ENCODE measurements around the gene TTLL12. TPM values are rescaled to one million over a fixed set of nuclear protein-coding genes. Genes with fewer than 3 reads are reported as not detected.

The TTLL12 gene
- polyA plus RNA-seq, 1 donor from 2014 or later, result 20.0 TPM

GRCh38 chr22:43163241-43163795 lies 23.6 kb downstream of the TTLL12 start:
- H3K27ac Mint-ChIP-seq, result peak overlapping the region in 2 of 3 donors; percentile 12 to 94

GRCh38 chr22:43162412-43163150 lies 24.4 kb downstream of the TTLL12 start:
- H3K27ac Mint-ChIP-seq, result no peak overlapping the region
- H3K36me3 Mint-ChIP-seq, result peaks cover 3% of the 10 kb centered on the region
- H3K4me3 Mint-ChIP-seq, result no peak overlapping the region
- peaks cover 10 to 12% (median 12%) of the 10 kb centered on the region in 3 donors for H3K4me1 Mint-ChIP-seq
- H3K27me3 Mint-ChIP-seq, result peaks cover 5% of the 10 kb centered on the region
- H3K9me3 Mint-ChIP-seq, result no peaks in the 10 kb centered on the region

More at GRCh38 chr22:43163241-43163795, 23.6 kb downstream of the TTLL12 start:
- Mint-ChIP-seq H3K9me3 (no peaks in the 10 kb centered on the region), H3K36me3 (peaks cover 3% of the 10 kb centered on the region), H3K4me1 (peaks cover 10 to 12% (median 12%) of the 10 kb centered on the region in 3 donors), H3K4me3 (peak overlapping the region in 1 of 4 donors; percentile 89), H3K27me3 (peaks cover 5% of the 10 kb centered on the region)

GRCh38 chr22:43160497-43161126 lies 26.3 kb downstream of the TTLL12 start:
- Mint-ChIP-seq H3K4me3 (no peak overlapping the region), H3K9me3 (no peaks in the 10 kb centered on the region), H3K36me3 (peaks cover 3% of the 10 kb centered on the region), H3K4me1 (peaks cover 10 to 12% (median 12%) of the 10 kb centered on the region in 3 donors), H3K27ac (no peak overlapping the region), H3K27me3 (peaks cover 5% of the 10 kb centered on the region)

- Mint-ChIP-seq H3K27ac (no peak overlapping the region), H3K36me3 (peaks cover 3% of the 10 kb centered on the region), H3K4me3 (no peak overlapping the region), H3K9me3 (no peaks in the 10 kb centered on the region), H3K4me1 (peaks cover 10 to 12% (median 12%) of the 10 kb centered on the region in 3 donors), H3K27me3 (peaks cover 5% of the 10 kb centered on the region)
Measured at GRCh38 chr22:43159484-43160178, 27.3 kb downstream of the TTLL12 start.

GRCh38 chr22:43158778-43159483 lies 28.0 kb downstream of the TTLL12 start:
- H3K4me1 Mint-ChIP-seq, result peaks cover 4 to 8% (median 7%) of the 10 kb centered on the region in 3 donors
- H3K27ac Mint-ChIP-seq, result no peak overlapping the region
- no peak overlapping the region for H3K4me3 Mint-ChIP-seq
- no peaks in the 10 kb centered on the region for H3K9me3 Mint-ChIP-seq
- H3K36me3 Mint-ChIP-seq, result peaks cover 3% of the 10 kb centered on the region
- H3K27me3 Mint-ChIP-seq, result peaks cover 3% of the 10 kb centered on the region

- H3K27ac Mint-ChIP-seq, result peak overlapping the region in 1 of 3 donors; percentile 57
- peaks cover 3% of the 10 kb centered on the region for H3K36me3 Mint-ChIP-seq
- no peak overlapping the region for H3K4me3 Mint-ChIP-seq
- peaks cover 0 to 6% (median 5%) of the 10 kb centered on the region in 3 donors for H3K4me1 Mint-ChIP-seq
- no peaks in the 10 kb centered on the region for H3K9me3 Mint-ChIP-seq
- peaks cover under 1% of the 10 kb centered on the region for H3K27me3 Mint-ChIP-seq
Measured at GRCh38 chr22:43157874-43158546, 28.9 kb downstream of the TTLL12 start.

- Mint-ChIP-seq H3K27ac (peak overlapping the region in 1 of 3 donors; percentile 19), H3K27me3 (peaks cover 1% of the 10 kb centered on the region), H3K9me3 (no peaks in the 10 kb centered on the region), H3K4me1 (peaks cover 0 to 7% (median 7%) of the 10 kb centered on the region in 3 donors), H3K36me3 (peaks cover 3% of the 10 kb centered on the region), H3K4me3 (no peak overlapping the region)
Measured at GRCh38 chr22:43156413-43156812, 30.5 kb downstream of the TTLL12 start.

GRCh38 chr22:43155789-43156188 lies 31.1 kb downstream of the TTLL12 start:
- Mint-ChIP-seq H3K27me3 (peaks cover 2% of the 10 kb centered on the region), H3K9me3 (no peaks in the 10 kb centered on the region), H3K4me1 (peaks cover 0 to 11% (median 7%) of the 10 kb centered on the region in 3 donors), H3K4me3 (no peak overlapping the region), H3K27ac (no peak overlapping the region), H3K36me3 (peaks cover 3% of the 10 kb centered on the region)

- peaks cover 0 to 11% (median 7%) of the 10 kb centered on the region in 3 donors for H3K4me1 Mint-ChIP-seq
- H3K27ac Mint-ChIP-seq, result peak overlapping the region in 1 of 3 donors; percentile 47
- H3K36me3 Mint-ChIP-seq, result peaks cover 3% of the 10 kb centered on the region
- peaks cover 4% of the 10 kb centered on the region for H3K27me3 Mint-ChIP-seq
- H3K9me3 Mint-ChIP-seq, result no peaks in the 10 kb centered on the region
- H3K4me3 Mint-ChIP-seq, result no peak overlapping the region
Measured at GRCh38 chr22:43154887-43155536, 31.9 kb downstream of the TTLL12 start.

- Mint-ChIP-seq H3K9me3 (no peaks in the 10 kb centered on the region), H3K36me3 (peaks cover 3% of the 10 kb centered on the region), H3K4me1 (peaks cover under 1 to 12% (median 7%) of the 10 kb centered on the region in 3 donors), H3K27ac (no peak overlapping the region), H3K27me3 (peaks cover 4% of the 10 kb centered on the region), H3K4me3 (peak overlapping the region in 1 of 4 donors; percentile 60)
Measured at GRCh38 chr22:43153899-43154298, 33.0 kb downstream of the TTLL12 start.

- Mint-ChIP-seq H3K27ac (peak overlapping the region in 1 of 3 donors; percentile 53), H3K9me3 (no peaks in the 10 kb centered on the region), H3K27me3 (peaks cover 4% of the 10 kb centered on the region), H3K36me3 (no peaks in the 10 kb centered on the region), H3K4me1 (peaks cover 11 to 21% (median 15%) of the 10 kb centered on the region in 3 donors), H3K4me3 (peak overlapping the region; percentile 69 to 95 (median 89))
Measured at GRCh38 chr22:43152357-43153071, 34.4 kb downstream of the TTLL12 start.

- H3K4me1 Mint-ChIP-seq, result peaks cover 16 to 25% (median 18%) of the 10 kb centered on the region in 3 donors
- peak overlapping the region in 1 of 3 donors; percentile 53 for H3K27ac Mint-ChIP-seq
- H3K9me3 Mint-ChIP-seq, result no peaks in the 10 kb centered on the region
- peaks cover 4% of the 10 kb centered on the region for H3K27me3 Mint-ChIP-seq
- H3K36me3 Mint-ChIP-seq, result no peaks in the 10 kb centered on the region
- H3K4me3 Mint-ChIP-seq, result peak overlapping the region; percentile 69 to 95 (median 89)
Measured at GRCh38 chr22:43152003-43152356, 35.0 kb downstream of the TTLL12 start.
